HepG2 (cell line): ENCODE data around the gene ALOXE3. TPM values are rescaled to one million over a fixed set of nuclear protein-coding genes. Genes with fewer than 3 reads are reported as not detected.

Experiments used
- BCL6 ChIP-seq: IDR thresholded peaks from 2 replicates; pipeline ENCODE4 v1.6.1; 2016; ENCODE audit warnings: missing genetic modification reagents, missing compliant biosample characterization
- CCDC6 ChIP-seq: sonication (generic); formaldehyde crosslinking; IDR thresholded peaks from 2 replicates; pipeline ENCODE4 v1.8.1; 2022; ENCODE audit warnings: mild to moderate bottlenecking, missing genetic modification reagents, moderate library complexity
- DPF2 ChIP-seq: sonication (generic); formaldehyde crosslinking; IDR thresholded peaks from 2 replicates; pipeline ENCODE4 v1.4.0; 2020; ENCODE audit warnings: mild to moderate bottlenecking, low read depth, missing genetic modification reagents, borderline replicate concordance
- FOXA3 ChIP-seq: IDR thresholded peaks from 2 replicates; pipeline ENCODE4 v1.6.1; 2016; ENCODE audit warnings: missing genetic modification reagents, missing compliant biosample characterization
- GTF3A ChIP-seq: sonication (generic); formaldehyde crosslinking; conservative IDR thresholded peaks from 2 replicates; pipeline ENCODE4 v1.4.0; 2020; ENCODE audit warnings: mild to moderate bottlenecking, missing genetic modification reagents
- HHEX ChIP-seq: IDR thresholded peaks from 2 replicates; pipeline ENCODE4 v1.6.1; 2016; ENCODE audit warnings: control low read depth
- KDM2A ChIP-seq: sonication (generic); formaldehyde crosslinking; IDR thresholded peaks from 2 replicates; pipeline ENCODE4 v1.4.0; 2020; ENCODE audit warnings: low read depth, missing genetic modification reagents, borderline replicate concordance
- NR2C2 ChIP-seq: sonication (generic); formaldehyde crosslinking; IDR thresholded peaks from 2 replicates; pipeline ENCODE4 v1.4.0; 2020; ENCODE audit warnings: missing genetic modification reagents, mild to moderate bottlenecking, moderate library complexity, borderline replicate concordance
- POLR2AphosphoS5 ChIP-seq: IDR thresholded peaks from 2 replicates; pipeline ENCODE4 v1.6.1; 2012; ENCODE audit warnings: low read depth, low read length
- RARA ChIP-seq: IDR thresholded peaks from 2 replicates; pipeline ENCODE4 v1.6.1; 2016; ENCODE audit warnings: missing genetic modification reagents, missing compliant biosample characterization
- SIN3A ChIP-seq: IDR thresholded peaks from 2 replicates; pipeline ENCODE4 v1.6.1; 2011; ENCODE audit warnings: low read depth, mild to moderate bottlenecking, control low read depth, low read length, borderline replicate concordance
- TCF7 ChIP-seq: sonication (generic); IDR thresholded peaks from 2 replicates; pipeline ENCODE4 v1.6.1; 2016; ENCODE audit warnings: antibody characterized with exemption, low read depth
- ZNF615 ChIP-seq: sonication (generic); formaldehyde crosslinking; IDR thresholded peaks from 2 replicates; pipeline ENCODE4 v1.5.0; 2020; ENCODE audit warnings: mild to moderate bottlenecking, missing genetic modification reagents, borderline replicate concordance
- ZNF670 ChIP-seq: sonication (generic); formaldehyde crosslinking; IDR thresholded peaks from 2 replicates; pipeline ENCODE4 v1.8.0; 2022; ENCODE audit warnings: mild to moderate bottlenecking, missing genetic modification reagents, borderline replicate concordance
- ZNF776 ChIP-seq: sonication (generic); formaldehyde crosslinking; IDR thresholded peaks from 2 replicates; pipeline ENCODE4 v1.4.0; 2020; ENCODE audit warnings: mild to moderate bottlenecking, missing genetic modification reagents
- ZNF782 ChIP-seq: sonication (generic); formaldehyde crosslinking; IDR thresholded peaks from 2 replicates; pipeline ENCODE4 v1.4.0; 2020; ENCODE audit warnings: missing genetic modification reagents, mild to moderate bottlenecking, borderline replicate concordance
- polyA plus RNA-seq, 8 experiments: library from polyadenylated mRNA; depleted of rRNA in 3 of 8; stranded (reverse) in 7 of 8; unstranded in 1 of 8; fragments of >200 nt; fragmentation: Illumina TruSeq in 4 of 8; extraction: Trizol in 4 of 8; gene quantifications; 2 replicates each; pipeline versions ENCODE4 v1.2.1 to v1.2.3, GENCODE V29; 2011 to 2016; ENCODE audit warnings: low read depth in 4 of 8, missing spikeins in 1 of 8, mixed read lengths in 1 of 8; ENCODE audit not compliant: insufficient read depth in 1 of 8
- total RNA-seq, 5 experiments: library from RNA; depleted of rRNA; stranded (reverse); fragments of >200 nt; fragmentation: Illumina TruSeq; extraction: Trizol; gene quantifications; 2 replicates each; pipeline ENCODE4 v1.2.3, GENCODE V29; 2016; ENCODE audit warnings: low read depth in 1 of 5
- TF ChIP-seq, protein P1 (sequence below): sonication (generic); formaldehyde crosslinking; IDR thresholded peaks from 2 replicates; pipeline ENCODE4 v1.4.0; 2020; ENCODE audit warnings: missing genetic modification reagents
- TF ChIP-seq, protein P2 (sequence below): IDR thresholded peaks from 2 replicates; pipeline ENCODE4 v1.6.1; 2016; ENCODE audit warnings: mild to moderate bottlenecking
- TF ChIP-seq, protein P3 (sequence below): IDR thresholded peaks from 2 replicates; pipeline ENCODE4 v1.6.1; 2018; ENCODE audit warnings: missing genetic modification reagents
- TF ChIP-seq, protein P4 (sequence below): sonication (generic); formaldehyde crosslinking; IDR thresholded peaks from 2 replicates; pipeline ENCODE4 v1.4.0; 2020; ENCODE audit warnings: missing genetic modification reagents
- TF ChIP-seq, protein P5 (sequence below): sonication (generic); formaldehyde crosslinking; IDR thresholded peaks from 2 replicates; pipeline ENCODE4 v1.4.0; 2020; ENCODE audit warnings: mild to moderate bottlenecking, missing genetic modification reagents, borderline replicate concordance

Gene ALOXE3
- total and polyA plus RNA-seq, 2 of the 13 experiments (the other 11 are each of a cell fraction or from before 2014, with no cell fraction given), result 0.07 TPM; not detected in 1

DNA sequence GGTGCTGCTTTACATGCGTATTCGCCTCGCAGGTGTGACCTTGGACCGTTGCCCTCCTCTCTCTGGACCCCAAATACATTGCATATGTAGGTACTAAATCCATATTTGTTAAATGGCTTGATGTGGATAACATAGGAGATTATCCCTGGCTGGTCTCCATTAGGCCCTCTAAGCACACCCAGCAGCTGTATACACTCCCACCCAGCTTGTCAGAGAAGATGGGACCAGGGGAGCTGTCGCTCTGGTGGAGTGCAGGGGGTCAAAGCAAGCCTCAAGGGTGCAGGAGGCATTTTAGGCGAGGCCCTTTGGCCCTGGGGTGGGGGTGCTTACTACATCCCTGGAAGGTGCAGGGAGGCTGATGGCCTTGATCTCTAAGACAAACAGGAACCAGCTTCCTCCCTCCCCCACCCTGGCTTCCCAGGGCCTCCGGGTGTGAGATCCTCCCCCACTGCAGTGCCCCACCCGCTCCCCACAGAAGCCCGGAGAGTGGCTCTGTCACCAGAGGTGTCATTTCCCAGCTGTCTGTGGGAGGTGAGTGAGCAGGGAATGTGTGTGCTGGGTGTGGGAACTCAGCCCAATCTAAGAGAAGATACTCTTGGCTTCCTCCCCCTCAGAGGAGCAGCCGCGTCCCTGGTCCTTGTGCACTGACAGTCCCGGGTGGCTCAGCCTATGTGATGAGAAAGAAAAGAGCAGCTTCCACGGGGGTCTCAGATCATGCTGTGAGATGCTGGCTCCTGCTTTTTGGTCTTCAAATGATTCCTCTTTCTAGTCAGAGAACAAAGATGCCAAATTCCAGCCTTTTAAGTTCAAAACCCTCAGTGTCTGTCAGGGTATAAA, 45.9 kb upstream of the ALOXE3 start (continued):
- TF ChIP-seq, protein P1, sequence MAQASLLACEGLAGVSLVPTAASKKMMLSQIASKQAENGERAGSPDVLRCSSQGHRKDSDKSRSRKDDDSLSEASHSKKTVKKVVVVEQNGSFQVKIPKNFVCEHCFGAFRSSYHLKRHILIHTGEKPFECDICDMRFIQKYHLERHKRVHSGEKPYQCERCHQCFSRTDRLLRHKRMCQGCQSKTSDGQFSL (CRISPR knock-in tag), result peak; percentile 83; the same call in 1 of the 2 replicates
- TF ChIP-seq, protein P2, sequence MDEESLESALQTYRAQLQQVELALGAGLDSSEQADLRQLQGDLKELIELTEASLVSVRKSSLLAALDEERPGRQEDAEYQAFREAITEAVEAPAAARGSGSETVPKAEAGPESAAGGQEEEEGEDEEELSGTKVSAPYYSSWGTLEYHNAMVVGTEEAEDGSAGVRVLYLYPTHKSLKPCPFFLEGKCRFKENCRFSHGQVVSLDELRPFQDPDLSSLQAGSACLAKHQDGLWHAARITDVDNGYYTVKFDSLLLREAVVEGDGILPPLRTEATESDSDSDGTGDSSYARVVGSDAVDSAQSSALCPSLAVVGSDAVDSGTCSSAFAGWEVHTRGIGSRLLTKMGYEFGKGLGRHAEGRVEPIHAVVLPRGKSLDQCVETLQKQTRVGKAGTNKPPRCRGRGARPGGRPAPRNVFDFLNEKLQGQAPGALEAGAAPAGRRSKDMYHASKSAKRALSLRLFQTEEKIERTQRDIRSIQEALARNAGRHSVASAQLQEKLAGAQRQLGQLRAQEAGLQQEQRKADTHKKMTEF (CRISPR knock-in tag), result peak; percentile 35; the same call in 1 of the 2 replicates
- TF ChIP-seq ZNF670, result peak; percentile 59; the same call in 1 of the 2 replicates
- peak; percentile 61; the same call in 1 of the 2 replicates for TF ChIP-seq SIN3A
- peak; percentile 8; the same call in 1 of the 2 replicates for TF ChIP-seq TCF7
- TF ChIP-seq POLR2AphosphoS5, result no peak
- TF ChIP-seq ZNF615 (CRISPR knock-in tag), result no peak
- TF ChIP-seq GTF3A, result 0 out of 2 replicates have a peak, but pooled peaks have one; percentile 27
- 0 out of 2 replicates have a peak, but pooled peaks have one; percentile 33 for TF ChIP-seq ZNF782 (CRISPR knock-in tag)
- no peak for TF ChIP-seq HHEX (CRISPR knock-in tag)
- TF ChIP-seq ZNF776 (CRISPR knock-in tag), result no peak
- peak; percentile 44; the same call in 1 of the 2 replicates for TF ChIP-seq NR2C2 (CRISPR knock-in tag)
- TF ChIP-seq, protein P3, sequence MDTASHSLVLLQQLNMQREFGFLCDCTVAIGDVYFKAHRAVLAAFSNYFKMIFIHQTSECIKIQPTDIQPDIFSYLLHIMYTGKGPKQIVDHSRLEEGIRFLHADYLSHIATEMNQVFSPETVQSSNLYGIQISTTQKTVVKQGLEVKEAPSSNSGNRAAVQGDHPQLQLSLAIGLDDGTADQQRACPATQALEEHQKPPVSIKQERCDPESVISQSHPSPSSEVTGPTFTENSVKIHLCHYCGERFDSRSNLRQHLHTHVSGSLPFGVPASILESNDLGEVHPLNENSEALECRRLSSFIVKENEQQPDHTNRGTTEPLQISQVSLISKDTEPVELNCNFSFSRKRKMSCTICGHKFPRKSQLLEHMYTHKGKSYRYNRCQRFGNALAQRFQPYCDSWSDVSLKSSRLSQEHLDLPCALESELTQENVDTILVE (CRISPR knock-in tag), result peak; percentile 29; the same call in 1 of the 2 replicates
- peak; percentile 53 for TF ChIP-seq FOXA3 (CRISPR knock-in tag)
- TF ChIP-seq BCL6 (CRISPR knock-in tag), result peak; percentile 84
- TF ChIP-seq KDM2A, result peak; percentile 61
- TF ChIP-seq, protein P4, sequence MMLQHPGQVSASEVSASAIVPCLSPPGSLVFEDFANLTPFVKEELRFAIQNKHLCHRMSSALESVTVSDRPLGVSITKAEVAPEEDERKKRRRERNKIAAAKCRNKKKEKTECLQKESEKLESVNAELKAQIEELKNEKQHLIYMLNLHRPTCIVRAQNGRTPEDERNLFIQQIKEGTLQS (CRISPR knock-in tag), result peak; percentile 21; the same call in 1 of the 2 replicates
- TF ChIP-seq DPF2 (CRISPR knock-in tag), result 0 out of 2 replicates have a peak, but pooled peaks have one; percentile 35
- TF ChIP-seq RARA (CRISPR knock-in tag), result peak; percentile 58; the same call in 1 of the 2 replicates
- TF ChIP-seq CCDC6, result peak; percentile 52; the same call in 1 of the 2 replicates
- TF ChIP-seq, protein P5, sequence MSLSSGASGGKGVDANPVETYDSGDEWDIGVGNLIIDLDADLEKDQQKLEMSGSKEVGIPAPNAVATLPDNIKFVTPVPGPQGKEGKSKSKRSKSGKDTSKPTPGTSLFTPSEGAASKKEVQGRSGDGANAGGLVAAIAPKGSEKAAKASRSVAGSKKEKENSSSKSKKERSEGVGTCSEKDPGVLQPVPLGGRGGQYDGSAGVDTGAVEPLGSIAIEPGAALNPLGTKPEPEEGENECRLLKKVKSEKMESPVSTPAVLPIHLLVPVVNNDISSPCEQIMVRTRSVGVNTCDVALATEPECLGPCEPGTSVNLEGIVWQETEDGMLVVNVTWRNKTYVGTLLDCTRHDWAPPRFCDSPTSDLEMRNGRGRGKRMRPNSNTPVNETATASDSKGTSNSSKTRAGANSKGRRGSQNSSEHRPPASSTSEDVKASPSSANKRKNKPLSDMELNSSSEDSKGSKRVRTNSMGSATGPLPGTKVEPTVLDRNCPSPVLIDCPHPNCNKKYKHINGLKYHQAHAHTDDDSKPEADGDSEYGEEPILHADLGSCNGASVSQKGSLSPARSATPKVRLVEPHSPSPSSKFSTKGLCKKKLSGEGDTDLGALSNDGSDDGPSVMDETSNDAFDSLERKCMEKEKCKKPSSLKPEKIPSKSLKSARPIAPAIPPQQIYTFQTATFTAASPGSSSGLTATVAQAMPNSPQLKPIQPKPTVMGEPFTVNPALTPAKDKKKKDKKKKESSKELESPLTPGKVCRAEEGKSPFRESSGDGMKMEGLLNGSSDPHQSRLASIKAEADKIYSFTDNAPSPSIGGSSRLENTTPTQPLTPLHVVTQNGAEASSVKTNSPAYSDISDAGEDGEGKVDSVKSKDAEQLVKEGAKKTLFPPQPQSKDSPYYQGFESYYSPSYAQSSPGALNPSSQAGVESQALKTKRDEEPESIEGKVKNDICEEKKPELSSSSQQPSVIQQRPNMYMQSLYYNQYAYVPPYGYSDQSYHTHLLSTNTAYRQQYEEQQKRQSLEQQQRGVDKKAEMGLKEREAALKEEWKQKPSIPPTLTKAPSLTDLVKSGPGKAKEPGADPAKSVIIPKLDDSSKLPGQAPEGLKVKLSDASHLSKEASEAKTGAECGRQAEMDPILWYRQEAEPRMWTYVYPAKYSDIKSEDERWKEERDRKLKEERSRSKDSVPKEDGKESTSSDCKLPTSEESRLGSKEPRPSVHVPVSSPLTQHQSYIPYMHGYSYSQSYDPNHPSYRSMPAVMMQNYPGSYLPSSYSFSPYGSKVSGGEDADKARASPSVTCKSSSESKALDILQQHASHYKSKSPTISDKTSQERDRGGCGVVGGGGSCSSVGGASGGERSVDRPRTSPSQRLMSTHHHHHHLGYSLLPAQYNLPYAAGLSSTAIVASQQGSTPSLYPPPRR (CRISPR knock-in tag), result peak; percentile 46; the same call in 1 of the 2 replicates
